Activated CD4-positive, alpha-beta T cell treated with anti-CD3 and anti-CD28 coated beads, Interleukin-2, amount 10 ng/mL, durations not matched to agents 24 days and 14 days (primary cell): ENCODE data around the gene ZNF681. TPM values are rescaled to one million over a fixed set of nuclear protein-coding genes. Genes with fewer than 3 reads are reported as not detected.
"Not testable (repeated sequence)": the region's sequence is repeated elsewhere in the genome, so short reads cannot be mapped to it uniquely, and the experiment has no call there.

Experiments used
- DNase-seq: peaks from one replicate; pipeline ENCODE4 v3.0.0; 2022
- H3K27ac Mint-ChIP-seq: one replicate; pipeline ENCODE4 v1.8.0; 2022; ENCODE audit warnings: mild to moderate bottlenecking, mixed read lengths
- H3K27me3 Mint-ChIP-seq: one replicate; pipeline ENCODE4 v1.8.0; 2022; ENCODE audit warnings: mixed read lengths
- H3K36me3 Mint-ChIP-seq: one replicate; pipeline ENCODE4 v1.8.0; 2022; ENCODE audit warnings: low read depth, mild to moderate bottlenecking, mixed read lengths
- H3K4me1 Mint-ChIP-seq: one replicate; pipeline ENCODE4 v1.8.0; 2021; ENCODE audit warnings: mixed read lengths
- H3K4me3 Mint-ChIP-seq: one replicate; pipeline ENCODE4 v1.8.0; 2022; ENCODE audit warnings: mild to moderate bottlenecking, moderate library complexity, mixed read lengths
- H3K9me3 Mint-ChIP-seq: one replicate; pipeline ENCODE4 v1.8.0; 2021; ENCODE audit warnings: mixed read lengths
- intact Hi-C: fragments of 100-400 bp; cut with micrococcal nuclease; formaldehyde crosslinking; loops from one replicate; pipeline ENCODE4 v1.15.1; 2023
- total RNA-seq: library from RNA; stranded (reverse); gene quantifications from 2 replicates; pipeline ENCODE4 v1.2.3, GENCODE V29; 2022

Gene ZNF681
- total RNA-seq, 1 donor from 2014 or later = 3.0 TPM

DNA sequence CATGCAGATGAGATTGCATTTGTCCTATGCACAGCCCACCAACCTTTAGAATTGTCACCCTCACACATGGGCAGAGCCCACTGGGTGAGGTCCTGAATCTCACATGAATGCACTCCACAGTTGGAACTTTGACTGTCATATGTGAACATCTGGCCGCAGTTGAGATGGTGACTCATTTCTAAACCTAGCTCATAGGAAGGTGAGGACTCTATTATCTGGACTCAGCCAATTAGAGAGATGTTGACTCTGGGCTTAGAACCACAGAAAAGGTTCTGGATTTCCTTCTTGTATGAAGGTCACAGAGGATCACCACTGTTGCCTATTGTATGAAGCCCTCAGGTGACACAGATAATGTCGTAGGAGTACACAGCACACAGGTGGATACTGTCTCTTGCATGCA is 25.6 kb upstream of the ZNF681 start:
- no peak for DNase-seq
- Mint-ChIP-seq H3K27ac (no peak overlapping the region), H3K4me1 (no peaks in the 10 kb centered on the region), H3K4me3 (no peak overlapping the region), H3K36me3 (peaks cover 22% of the 10 kb centered on the region), H3K9me3 (peaks cover 32% of the 10 kb centered on the region), H3K27me3 (no peaks in the 10 kb centered on the region)
- intact Hi-C loops = no loop called here

DNA sequence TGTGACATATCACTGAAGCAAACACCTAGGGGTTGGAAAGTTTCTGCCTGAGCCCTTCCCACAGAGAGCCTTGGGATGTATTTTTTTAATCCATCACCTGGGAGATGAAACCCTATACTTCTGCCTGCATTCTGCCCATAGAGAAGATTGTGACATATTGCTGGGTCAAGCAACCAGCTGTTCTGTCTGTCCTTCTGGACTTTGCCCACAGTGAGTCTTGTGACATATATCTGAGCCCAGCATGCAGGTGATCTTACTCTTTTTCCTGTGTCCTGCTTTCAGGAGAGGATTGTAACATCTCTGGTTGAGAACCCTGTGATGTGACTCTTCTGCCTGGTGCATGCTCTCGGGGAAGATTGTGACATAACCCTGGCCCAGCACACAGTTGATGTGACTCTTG is 24.9 kb upstream of the ZNF681 start:
- Mint-ChIP-seq H3K27ac (no peak overlapping the region), H3K27me3 (no peaks in the 10 kb centered on the region), H3K36me3 (peaks cover 25% of the 10 kb centered on the region), H3K4me3 (no peak overlapping the region), H3K9me3 (peaks cover 34% of the 10 kb centered on the region), H3K4me1 (no peaks in the 10 kb centered on the region)
- intact Hi-C loops = no loop called here
- DNase-seq = no peak

DNA sequence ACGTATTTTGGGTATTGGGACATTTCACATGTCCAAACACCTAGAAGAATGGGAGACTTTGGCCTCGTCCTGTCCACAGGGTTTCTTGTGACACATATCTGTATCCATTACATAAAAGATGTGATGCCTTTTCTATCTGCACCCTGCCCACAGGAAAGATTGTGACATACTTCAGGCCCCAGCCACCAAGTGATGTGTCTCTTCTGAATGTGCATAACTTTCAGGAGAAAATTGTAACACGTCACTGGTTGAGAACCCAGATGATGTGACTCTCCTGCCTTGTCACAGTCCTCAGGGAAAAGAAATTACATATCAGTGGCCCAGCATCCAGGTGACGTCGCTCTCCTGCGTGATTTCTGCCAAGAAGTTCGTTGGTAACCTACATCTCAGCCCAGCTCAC is 21.0 kb upstream of the ZNF681 start:
- DNase-seq = no peak
- Mint-ChIP-seq H3K36me3 (peaks cover 35% of the 10 kb centered on the region), H3K4me1 (no peaks in the 10 kb centered on the region), H3K9me3 (peaks cover 38% of the 10 kb centered on the region), H3K4me3 (no peak overlapping the region), H3K27me3 (no peaks in the 10 kb centered on the region), H3K27ac (no peak overlapping the region)
- intact Hi-C loops = no loop called here

DNA sequence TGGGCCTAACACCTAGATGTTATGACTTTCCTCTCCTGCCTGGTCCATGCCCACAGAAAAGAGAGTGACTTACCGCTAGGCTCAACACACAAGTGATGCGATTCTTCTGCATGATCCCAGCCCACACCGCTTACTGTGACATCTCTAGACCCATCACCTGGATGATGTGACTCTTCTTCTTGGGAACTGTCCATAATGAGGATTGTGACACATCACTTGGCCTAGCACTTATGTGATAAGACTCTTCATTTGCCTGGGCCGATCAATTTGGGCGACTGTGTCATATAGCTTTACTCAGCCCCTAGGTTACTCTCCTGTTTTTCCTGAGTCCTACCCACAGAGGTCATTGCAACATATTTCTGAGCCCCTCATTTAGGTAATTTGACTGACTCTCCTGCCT is 19.9 kb upstream of the ZNF681 start:
- Mint-ChIP-seq H3K27me3 (no peaks in the 10 kb centered on the region), H3K9me3 (peaks cover 34% of the 10 kb centered on the region), H3K27ac (no peak overlapping the region), H3K4me3 (no peak overlapping the region), H3K36me3 (peaks cover 38% of the 10 kb centered on the region), H3K4me1 (no peaks in the 10 kb centered on the region)
- no peak for DNase-seq
- intact Hi-C loops = no loop called here

DNA sequence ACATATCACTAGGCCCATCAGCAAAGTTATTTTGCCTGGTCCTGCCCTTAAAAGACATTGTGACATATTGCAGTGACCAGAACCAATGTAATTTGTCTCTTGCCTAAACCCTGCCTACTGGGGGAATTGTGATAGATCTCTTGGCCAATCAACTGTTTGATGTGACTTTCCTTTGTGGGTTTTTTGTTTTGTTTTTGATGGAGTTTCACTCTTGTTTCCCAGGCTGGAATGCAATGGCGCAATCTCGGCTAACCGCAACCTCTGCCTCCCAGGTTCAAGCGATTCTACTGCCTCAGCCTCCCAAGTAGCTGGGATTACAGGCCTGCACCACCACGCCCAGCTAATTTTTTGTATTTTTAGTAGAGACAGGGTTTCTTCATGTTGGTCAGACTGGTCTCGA is 19.3 kb upstream of the ZNF681 start:
- Mint-ChIP-seq H3K9me3 (peaks cover 34% of the 10 kb centered on the region), H3K36me3 (peaks cover 38% of the 10 kb centered on the region)
- intact Hi-C loops, H3K27me3 Mint-ChIP-seq, H3K27ac Mint-ChIP-seq, DNase-seq, H3K4me1 Mint-ChIP-seq, H3K4me3 Mint-ChIP-seq: not testable (repeated sequence)

DNA sequence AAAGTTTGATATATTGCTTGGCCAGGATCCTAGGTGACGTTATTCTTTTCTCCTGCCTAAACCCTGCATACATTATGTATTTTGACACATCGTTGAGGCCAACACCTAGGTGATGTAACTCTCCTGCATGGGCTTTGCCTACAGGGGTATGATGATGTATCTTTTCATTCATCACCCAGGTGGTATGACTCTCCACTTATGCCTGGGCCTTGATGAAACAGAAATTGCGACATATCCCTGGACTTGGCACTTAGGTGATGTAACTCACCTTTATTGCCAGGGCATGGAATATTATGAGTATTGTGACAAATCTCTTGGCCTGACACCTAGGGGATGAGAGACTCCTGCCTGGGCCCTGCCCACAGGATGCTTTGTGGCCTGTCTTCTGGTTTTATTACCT is 18.5 kb upstream of the ZNF681 start:
- Mint-ChIP-seq H3K4me1 (no peaks in the 10 kb centered on the region), H3K36me3 (peaks cover 36% of the 10 kb centered on the region), H3K27me3 (no peaks in the 10 kb centered on the region), H3K27ac (no peak overlapping the region), H3K4me3 (no peak overlapping the region), H3K9me3 (peaks cover 32% of the 10 kb centered on the region)
- DNase-seq = no peak
- intact Hi-C loops = no loop called here

DNA sequence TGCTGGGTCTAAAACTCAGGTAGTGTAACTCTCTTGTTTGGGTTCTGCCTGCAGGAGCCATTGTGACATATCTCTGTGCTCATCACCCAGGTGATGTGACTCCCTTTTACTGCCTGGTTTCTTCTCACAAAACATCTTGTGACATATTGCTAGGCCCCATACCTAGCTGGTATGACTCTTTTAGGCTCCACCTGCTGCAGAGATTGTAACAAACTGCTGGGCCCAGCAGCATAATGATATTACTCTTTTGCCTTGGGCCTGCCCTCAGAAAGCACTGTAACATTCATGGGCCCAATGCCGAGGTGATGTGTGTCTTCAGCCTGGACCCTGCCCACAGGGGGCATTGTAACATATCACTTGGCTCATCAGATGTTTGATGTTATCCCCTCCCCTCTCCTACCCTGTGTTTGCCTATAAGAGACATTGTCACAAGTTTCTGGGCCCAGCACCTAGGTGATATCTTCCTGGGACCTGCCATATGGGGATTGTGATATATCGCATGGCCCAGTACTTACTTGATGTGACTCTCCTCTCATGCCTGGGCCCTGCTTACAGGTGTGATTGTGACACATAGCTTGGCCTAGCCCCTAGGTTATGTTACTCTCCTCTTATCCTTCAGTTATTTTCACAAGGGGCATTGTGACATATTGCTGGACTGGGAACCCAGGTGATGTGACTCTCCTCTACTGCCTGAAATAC is 18.0 kb upstream of the ZNF681 start:
- no peaks in the 10 kb centered on the region for H3K27me3 Mint-ChIP-seq
- no peak overlapping the region for H3K4me3 Mint-ChIP-seq
- no peak overlapping the region for H3K27ac Mint-ChIP-seq
- intact Hi-C loops = no loop called here
- no peak for DNase-seq
- H3K36me3 Mint-ChIP-seq = peaks cover 34% of the 10 kb centered on the region
- peaks cover 33% of the 10 kb centered on the region for H3K9me3 Mint-ChIP-seq
- no peaks in the 10 kb centered on the region for H3K4me1 Mint-ChIP-seq

DNA sequence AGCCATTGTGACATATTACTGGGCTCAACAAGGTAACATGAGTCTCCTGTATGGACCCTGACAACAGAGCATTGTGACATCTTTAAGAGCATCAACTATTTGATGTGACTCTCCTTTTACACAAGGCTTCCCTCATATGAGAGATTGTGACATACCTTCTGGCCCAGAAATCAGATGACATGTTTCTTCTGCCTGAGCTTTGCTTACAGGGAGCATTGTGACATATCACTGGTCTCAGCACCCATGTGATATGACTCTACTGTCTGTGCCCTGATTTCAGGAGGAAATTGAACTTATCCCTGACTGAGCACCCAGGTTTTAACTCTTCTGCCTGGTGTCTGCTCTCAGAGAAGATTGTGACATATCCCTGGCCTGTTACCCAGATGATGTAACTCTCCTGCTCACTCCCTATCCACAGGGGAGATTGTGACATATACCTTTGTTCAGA is 15.9 kb upstream of the ZNF681 start:
- H3K27ac Mint-ChIP-seq = no peak overlapping the region

DNA sequence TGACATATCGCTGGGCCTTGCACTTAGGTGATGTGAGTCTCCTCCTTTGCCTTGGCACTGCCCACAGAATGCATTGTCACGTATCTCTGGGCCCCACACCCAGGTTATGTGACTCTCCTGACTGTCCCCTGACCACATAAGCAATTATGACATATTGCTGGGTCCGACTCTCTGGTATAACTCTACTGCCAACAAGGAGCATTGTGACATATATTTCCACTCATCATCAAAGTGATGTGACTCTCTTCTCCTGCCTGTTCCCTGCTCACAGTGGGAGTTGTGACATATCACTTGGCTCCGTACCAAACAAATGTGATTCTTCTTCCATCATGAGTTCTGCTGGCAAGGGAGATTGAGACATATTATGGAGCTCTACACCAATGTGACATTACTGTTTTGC is 15.4 kb upstream of the ZNF681 start:
- no peaks in the 10 kb centered on the region for H3K4me1 Mint-ChIP-seq
- intact Hi-C loops = no loop called here
- peaks cover 34% of the 10 kb centered on the region for H3K36me3 Mint-ChIP-seq
- DNase-seq = no peak
- H3K27ac Mint-ChIP-seq = no peak overlapping the region
- no peak overlapping the region for H3K4me3 Mint-ChIP-seq
- H3K9me3 Mint-ChIP-seq = peaks cover 35% of the 10 kb centered on the region
- H3K27me3 Mint-ChIP-seq = no peaks in the 10 kb centered on the region

More for the DNA sequence above, 15.9 kb upstream of the ZNF681 start:
- Mint-ChIP-seq H3K4me1 (no peaks in the 10 kb centered on the region), H3K9me3 (peaks cover 39% of the 10 kb centered on the region), H3K27me3 (no peaks in the 10 kb centered on the region), H3K4me3 (no peak overlapping the region), H3K36me3 (peaks cover 39% of the 10 kb centered on the region)
- intact Hi-C loops = no loop called here
- no peak for DNase-seq

DNA sequence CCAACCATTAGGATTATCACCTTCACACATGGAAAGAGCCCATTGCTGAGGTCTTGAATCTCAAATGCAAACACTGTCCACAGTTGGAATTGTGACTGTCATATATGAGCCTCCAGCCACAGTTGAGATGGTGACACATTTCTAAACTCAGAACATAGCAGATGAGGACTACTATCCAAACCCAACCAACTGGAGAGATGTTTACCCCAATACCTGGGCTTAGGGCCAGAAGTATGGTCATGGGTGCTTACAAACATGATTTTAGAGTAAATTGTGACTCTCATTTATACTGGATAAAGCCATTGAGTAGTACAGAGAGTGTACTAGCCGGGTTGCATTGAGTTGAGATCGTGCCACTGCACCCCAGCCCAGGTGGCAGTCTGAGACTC is 14.0 kb upstream of the ZNF681 start:
- H3K36me3 Mint-ChIP-seq = peaks cover 30% of the 10 kb centered on the region
- peaks cover 32% of the 10 kb centered on the region for H3K9me3 Mint-ChIP-seq
- no peak for DNase-seq
- no peak overlapping the region for H3K27ac Mint-ChIP-seq
- H3K27me3 Mint-ChIP-seq = no peaks in the 10 kb centered on the region
- intact Hi-C loops = no loop called here
- no peaks in the 10 kb centered on the region for H3K4me1 Mint-ChIP-seq
- no peak overlapping the region for H3K4me3 Mint-ChIP-seq

DNA sequence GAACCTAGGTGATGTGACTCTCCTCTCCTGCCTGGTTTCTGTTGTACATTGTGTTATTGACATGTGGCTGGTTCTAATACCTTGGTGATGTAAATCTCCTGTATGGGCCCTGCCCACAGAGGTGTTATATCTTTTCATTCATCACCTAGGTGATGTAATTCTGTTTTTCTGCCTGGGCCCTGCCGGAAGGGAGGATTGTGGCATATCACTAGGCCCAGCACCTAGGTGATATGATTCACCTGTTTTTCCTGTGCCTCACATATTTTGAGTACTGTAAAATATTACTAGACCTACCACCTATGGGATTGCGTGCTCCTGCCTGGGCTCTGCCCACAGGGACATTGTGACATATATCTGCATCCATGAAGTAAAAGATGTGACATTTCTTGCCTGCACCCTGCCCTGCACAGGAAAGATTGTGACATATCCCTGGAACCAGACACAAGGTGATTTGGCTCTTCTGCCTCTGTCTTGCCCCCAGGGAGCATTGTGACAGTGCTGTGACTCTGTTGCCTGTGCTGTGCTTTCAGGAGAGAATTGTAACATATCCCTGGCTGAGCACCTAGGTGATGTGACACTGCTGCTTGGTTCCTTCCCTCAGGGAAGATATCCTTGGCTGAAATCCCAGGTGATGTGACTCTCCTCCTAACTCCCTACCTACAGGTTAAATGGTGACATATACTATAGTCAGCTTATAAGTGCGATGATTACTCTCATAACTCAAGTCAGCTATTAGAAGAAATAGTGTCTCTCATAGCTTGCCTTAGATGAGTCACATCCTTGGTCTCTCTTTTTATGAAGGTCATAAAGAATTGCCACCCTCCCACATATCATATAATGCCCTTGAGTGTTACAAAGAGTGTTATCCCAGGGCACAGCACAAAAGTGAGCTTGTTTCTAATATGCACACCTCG is 13.3 kb upstream of the ZNF681 start:
- DNase-seq = no peak
- Mint-ChIP-seq H3K9me3 (peaks cover 29% of the 10 kb centered on the region), H3K4me1 (no peaks in the 10 kb centered on the region), H3K36me3 (peaks cover 30% of the 10 kb centered on the region), H3K4me3 (no peak overlapping the region), H3K27me3 (no peaks in the 10 kb centered on the region), H3K27ac (no peak overlapping the region)
- intact Hi-C loops = no loop called here

DNA sequence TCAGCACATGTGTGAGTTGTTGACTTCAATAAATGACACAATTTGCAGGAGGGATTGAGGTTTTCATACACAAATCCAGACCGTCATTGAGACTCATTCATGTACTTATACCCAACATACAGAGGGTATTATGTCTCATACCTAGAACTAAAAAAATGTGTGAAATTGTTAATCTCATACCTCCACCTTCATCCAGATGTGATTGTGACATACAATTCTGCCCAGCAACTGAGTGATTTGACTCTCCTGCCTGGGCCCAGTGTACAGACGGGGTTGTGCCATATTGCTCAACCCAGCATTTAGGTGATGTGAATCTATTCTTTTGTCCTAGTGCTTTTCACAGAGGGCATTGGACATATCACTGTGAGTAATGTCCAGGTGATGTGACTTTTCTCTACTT is 12.6 kb upstream of the ZNF681 start:
- H3K36me3 Mint-ChIP-seq = peaks cover 27% of the 10 kb centered on the region
- intact Hi-C loops = no loop called here
- H3K9me3 Mint-ChIP-seq = peaks cover 26% of the 10 kb centered on the region
- H3K27me3 Mint-ChIP-seq = no peaks in the 10 kb centered on the region
- no peaks in the 10 kb centered on the region for H3K4me1 Mint-ChIP-seq
- no peak for DNase-seq
- no peak overlapping the region for H3K27ac Mint-ChIP-seq
- no peak overlapping the region for H3K4me3 Mint-ChIP-seq

DNA sequence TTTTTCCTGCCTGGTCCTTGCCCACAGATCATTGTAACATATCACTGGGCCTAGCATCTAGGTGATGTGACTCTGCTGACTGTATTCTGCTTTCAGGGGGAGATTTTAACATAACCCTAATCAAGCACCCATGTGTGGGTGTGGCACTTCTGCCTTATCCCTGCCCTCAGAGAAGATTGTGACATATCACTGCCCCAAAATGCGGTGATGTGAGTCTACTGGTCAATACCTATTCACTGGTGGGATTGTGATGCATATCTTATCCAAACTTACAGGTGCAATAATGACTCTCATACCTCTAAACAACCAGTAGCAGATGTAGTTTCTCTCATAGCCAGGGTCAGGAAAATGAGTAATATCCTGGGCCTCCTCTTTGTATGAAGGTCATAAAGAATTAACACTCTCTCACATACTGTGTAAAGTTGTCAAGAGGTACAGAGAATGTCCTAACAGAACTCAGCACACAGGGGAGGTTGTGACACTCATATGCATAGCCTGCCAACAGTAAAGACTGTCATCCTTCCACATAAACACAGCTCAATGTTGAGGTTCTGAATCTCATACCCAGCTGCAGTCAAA is 12.1 kb upstream of the ZNF681 start:
- DNase-seq = no peak
- H3K36me3 Mint-ChIP-seq = peaks cover 28% of the 10 kb centered on the region
- no peaks in the 10 kb centered on the region for H3K27me3 Mint-ChIP-seq
- peaks cover 25% of the 10 kb centered on the region for H3K9me3 Mint-ChIP-seq
- H3K27ac Mint-ChIP-seq = no peak overlapping the region
- H3K4me3 Mint-ChIP-seq = no peak overlapping the region
- no peaks in the 10 kb centered on the region for H3K4me1 Mint-ChIP-seq
- intact Hi-C loops = no loop called here
